Measurements from ENCODE around the gene GRID2.

The GRID2 gene

GRCh38 chr4:93127489-93127888, 823.7 kb downstream of the GRID2 start:
- no peak for DNase-seq

GRCh38 chr4:93132631-93133030, 828.9 kb downstream of the GRID2 start:
- no peak for DNase-seq

DNA sequence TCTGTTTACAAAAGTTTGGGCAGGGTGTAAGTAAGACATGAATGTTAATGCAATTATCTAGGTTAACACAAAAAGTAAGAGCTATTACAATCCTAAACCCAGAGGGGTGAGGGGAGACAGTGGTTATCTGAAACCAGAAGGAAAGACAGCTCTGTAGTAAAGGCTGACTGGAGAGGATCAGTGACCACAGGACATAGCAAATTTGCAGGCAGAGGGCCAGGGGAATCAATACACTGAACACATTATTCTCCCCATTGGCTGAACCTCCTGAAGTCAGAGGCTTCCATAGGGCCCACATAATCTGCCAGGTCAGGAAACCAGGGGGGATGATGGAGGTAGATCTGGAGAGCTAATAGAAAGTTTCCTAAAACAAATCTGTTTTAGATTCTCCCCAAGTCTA, 835.4 kb downstream of the GRID2 start:
- no peak for DNase-seq

DNA sequence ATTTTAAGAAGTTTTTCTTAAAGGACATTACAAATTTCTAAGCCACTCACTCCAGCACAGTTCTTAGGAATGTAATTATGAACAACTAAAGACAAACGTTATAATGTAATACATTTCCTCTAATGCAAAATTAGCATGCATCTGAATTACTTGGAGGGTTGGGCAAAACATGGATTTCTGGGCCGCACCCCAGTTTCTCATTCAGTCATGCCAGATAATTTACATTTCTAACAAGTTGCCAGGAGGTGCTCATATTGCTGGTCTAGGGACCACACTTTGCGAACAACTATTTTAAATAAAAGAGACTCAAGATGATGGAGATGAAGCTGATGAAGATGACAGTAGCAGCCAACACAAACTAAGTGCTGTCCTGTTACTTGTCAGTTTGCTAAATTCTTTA, 840.1 kb downstream of the GRID2 start:
- no peak for DNase-seq

DNA sequence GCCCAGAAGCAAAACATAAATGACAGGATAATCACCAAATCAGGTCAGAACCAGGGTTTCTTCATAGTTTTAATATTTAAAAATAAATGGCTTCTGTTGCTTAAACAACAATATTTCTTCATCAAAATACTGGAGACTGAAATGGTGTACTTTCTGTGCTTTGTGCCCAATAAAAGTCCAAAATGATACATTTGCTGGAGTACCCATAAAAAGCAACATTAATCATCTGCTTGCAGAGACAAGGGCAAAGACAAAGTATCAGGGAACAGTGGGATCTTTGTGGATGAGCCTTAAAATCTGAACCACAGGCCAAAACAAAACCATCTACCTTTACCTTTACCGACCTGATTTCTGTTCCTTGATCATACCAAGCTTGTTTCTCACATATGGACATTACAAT, 840.9 kb downstream of the GRID2 start:
- no peak for DNase-seq

- no peak for DNase-seq
These were observed 843.9 kb downstream of the GRID2 start for GRCh38 chr4:93147524-93148212.

DNA sequence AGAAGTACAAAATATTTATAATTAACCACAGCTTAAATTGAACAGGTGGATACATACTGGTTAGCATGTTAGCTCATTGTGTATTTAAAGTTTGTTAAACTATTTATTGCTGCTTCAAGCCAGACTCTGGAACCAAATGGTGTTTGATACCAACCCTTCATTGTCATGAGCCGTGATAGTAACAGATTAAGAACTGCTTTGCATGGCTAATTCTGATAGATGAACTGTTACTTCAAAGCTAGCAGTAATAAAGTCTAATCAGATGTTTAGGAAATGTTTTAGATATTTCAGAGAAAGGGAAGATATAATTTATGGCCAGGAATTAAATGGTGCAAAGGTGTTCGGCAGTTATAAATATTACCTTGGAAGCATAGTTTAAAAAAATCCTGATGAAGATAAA, 848.7 kb downstream of the GRID2 start:
- no peak for DNase-seq

- DNase-seq = no peak
These were observed 854.2 kb downstream of the GRID2 start for GRCh38 chr4:93157986-93158385.

- no peak for DNase-seq
These were observed 864.3 kb downstream of the GRID2 start for GRCh38 chr4:93168053-93168452.

DNA sequence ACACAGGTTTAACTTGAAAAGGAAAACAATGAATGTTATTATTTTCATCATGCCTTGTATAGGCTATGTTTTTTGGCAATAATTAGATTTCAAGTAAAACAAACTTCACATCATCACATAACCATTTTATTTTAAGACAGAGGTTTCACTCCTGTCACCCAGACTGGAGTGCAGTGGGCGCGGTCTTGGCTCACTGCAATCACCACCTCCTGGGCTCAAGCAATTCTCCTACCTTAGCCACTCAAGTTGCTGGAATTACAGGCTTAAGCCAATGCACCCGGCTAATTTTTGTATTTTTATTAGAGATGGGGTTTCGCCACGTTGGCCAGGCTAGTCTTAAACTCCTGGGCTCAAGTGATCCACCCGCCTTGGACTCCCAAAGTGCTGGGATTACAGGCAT, 866.2 kb downstream of the GRID2 start:
- DNase-seq = no peak

GRCh38 chr4:93174598-93174997, 870.8 kb downstream of the GRID2 start:
- no peak for DNase-seq

DNA sequence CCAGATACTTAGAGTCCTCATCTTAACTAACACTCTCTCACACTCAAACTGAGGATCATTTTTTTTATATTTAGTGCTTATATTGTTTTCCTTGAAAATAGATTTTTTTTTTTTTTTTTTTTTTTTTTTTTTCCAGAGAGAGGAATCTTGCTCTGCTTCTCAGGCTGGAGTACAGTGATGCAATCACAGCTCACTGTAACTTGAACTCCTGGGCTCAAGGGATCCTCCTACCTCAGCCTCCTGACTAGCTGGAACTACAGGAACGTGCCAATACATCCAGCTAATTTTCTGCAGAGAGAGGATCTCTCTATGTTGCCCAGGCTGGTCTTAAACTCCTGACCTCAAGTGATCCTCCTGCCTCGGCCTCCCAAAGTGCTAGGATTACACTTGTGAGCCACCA, 874.5 kb downstream of the GRID2 start:
- no peak for DNase-seq

DNA sequence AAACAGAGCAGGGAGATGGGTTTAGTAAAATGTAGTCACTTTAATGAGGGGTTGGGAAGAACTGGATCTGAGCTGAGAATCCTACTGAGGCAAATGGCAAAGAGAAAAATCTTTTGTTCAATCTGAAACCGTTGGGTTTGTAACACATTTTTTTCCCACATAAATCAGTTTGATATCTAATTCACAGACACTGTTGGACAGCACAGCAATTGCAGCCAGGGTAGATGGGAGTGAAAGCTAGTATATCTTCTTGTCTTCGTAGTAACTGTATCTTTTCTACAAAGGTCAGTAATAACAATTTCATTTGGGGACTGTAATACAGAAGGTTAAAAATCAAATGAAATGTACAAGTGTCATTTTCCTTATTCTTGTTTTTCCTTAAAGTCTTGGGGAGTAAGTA, 875.3 kb downstream of the GRID2 start:
- no peak for DNase-seq

GRCh38 chr4:93182722-93183121, 879.0 kb downstream of the GRID2 start:
- DNase-seq = no peak

GRCh38 chr4:93183576-93183975, 879.8 kb downstream of the GRID2 start:
- DNase-seq = no peak

- DNase-seq = no peak
These were observed 880.3 kb downstream of the GRID2 start for GRCh38 chr4:93184053-93184452.

DNA sequence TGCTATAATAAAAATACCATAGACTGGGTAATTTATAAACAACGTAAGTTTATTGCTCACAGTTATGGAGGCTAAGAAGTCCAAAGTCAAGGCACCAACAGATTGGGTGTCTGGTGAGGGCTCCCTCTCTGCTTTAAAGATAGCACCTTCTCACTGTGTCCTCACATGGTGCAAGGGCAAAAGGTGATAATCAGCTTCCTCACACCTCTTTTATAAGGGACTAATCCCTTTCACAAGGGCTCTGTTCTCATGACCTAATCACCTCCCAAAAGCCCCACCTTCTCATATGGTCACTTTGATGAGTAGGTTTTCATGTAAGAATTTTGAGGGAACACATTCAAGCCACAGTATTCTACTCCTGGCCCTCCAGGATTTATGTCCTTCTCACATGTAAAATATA, 883.1 kb downstream of the GRID2 start:
- DNase-seq = no peak

- no peak for DNase-seq
These were observed 883.7 kb downstream of the GRID2 start for GRCh38 chr4:93187466-93187865.

DNA sequence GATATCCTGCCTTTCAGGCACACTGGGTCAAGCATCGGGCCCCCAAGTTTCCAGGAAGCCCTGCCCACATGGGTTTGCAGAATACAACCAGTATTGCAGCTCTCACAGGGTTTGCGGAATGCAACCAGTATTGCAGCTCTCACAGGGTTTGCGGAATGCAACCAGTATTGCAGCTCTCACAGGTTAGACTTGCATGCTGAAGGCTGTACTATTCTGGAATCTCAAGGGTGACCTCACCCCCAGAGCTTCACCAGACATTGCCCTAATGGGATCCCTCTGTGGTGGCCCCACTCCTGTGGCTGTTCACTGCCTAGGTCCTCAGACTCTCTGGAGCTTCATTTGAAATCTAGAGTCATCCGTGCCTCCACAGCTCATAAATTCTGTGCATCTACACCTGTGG, 884.1 kb downstream of the GRID2 start:
- no peak for DNase-seq

DNA sequence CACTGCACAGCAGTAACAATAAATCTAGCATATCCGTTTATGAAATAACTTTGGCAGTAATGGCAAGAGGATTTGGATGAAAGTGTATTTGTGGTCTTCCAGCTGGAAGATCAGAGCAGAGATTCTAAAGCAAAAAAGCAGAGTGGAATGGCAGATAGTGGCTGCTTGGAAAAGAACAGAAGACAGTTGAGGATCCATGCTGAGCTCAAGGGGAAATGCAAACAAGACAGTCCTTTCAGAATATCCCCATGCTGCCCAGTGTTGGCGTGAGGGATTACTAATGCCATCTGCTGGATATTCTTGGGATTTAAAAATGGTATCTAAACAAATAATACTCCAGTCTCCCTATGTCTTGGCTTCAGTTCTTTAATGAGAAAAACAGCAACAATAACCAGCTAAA, 895.7 kb downstream of the GRID2 start:
- peak; percentile 46 for DNase-seq

GRCh38 chr4:93201471-93202096, 897.8 kb downstream of the GRID2 start:
- DNase-seq = no peak

GRCh38 chr4:93203708-93204107, 899.9 kb downstream of the GRID2 start:
- DNase-seq = no peak

- DNase-seq = no peak
These were observed 908.5 kb downstream of the GRID2 start for GRCh38 chr4:93212250-93212649.

- no peak for DNase-seq
These were observed 912.9 kb downstream of the GRID2 start for GRCh38 chr4:93216646-93217045.

DNA sequence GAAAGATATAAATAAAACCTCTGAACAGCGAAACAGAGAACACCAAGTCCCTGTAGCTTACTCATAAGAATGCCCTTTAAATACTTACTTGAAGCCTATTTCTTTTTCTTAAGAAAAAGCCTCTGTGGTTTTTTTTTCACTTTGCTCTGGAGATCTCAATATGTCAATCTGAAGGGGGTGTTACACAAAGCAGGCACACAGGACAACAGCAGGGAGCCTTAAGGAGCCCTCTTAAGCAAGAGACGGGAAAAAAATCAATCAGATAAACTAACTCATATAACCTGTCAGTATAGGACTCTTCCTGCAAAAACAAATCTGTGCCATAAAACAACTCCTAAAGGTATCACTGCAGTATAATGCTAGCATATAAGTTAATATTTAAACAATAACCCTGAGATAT, 913.7 kb downstream of the GRID2 start:
- no peak for DNase-seq
